Suprapubic skin (tissue), 4 donors: ENCODE results near the gene SAMD4A. TPM values are rescaled to one million over a fixed set of nuclear protein-coding genes. Genes with fewer than 3 reads are reported as not detected.
A peak's percentile ranks its signal among the peaks of the same experiment; 100 is the strongest.

ENCODE experiments used
- DNase-seq, 2 donors: peaks; one replicate each; pipeline ENCODE4 v3.0.0-alpha.2; 2019; ENCODE audit warnings: low spot score in 2 of 2
- H3K27ac ChIP-seq: fragments of 200-600 bp; sonication (generic); one replicate; pipeline ENCODE4 v1.5.1; 2019
- H3K27me3 ChIP-seq: fragments of 200-600 bp; sonication (generic); one replicate; pipeline ENCODE4 v1.5.1; 2019
- H3K36me3 ChIP-seq: fragments of 200-600 bp; sonication (generic); one replicate; pipeline ENCODE4 v1.5.1; 2019
- H3K4me1 ChIP-seq: fragments of 200-600 bp; sonication (generic); one replicate; pipeline ENCODE4 v1.5.1; 2019
- H3K4me3 ChIP-seq: fragments of 200-600 bp; sonication (generic); one replicate; pipeline ENCODE4 v1.5.1; 2019; ENCODE audit warnings: mild to moderate bottlenecking
- H3K9me3 ChIP-seq: fragments of 200-600 bp; sonication (generic); one replicate; pipeline ENCODE4 v1.5.1; 2019
- EP300 ChIP-seq: sonication (generic); formaldehyde crosslinking; IDR thresholded peaks from one replicate; pipeline ENCODE4 v1.6.1; 2017; ENCODE audit warnings: antibody characterized with exemption
- POLR2A ChIP-seq, 2 donors: fragments of 450-650 bp; IDR thresholded peaks; one replicate each; pipeline ENCODE4 v1.6.1; 2017; ENCODE audit warnings: antibody characterized with exemption in 2 of 2, mild to moderate bottlenecking in 2 of 2, moderate library complexity in 2 of 2
- POLR2AphosphoS5 ChIP-seq, 3 donors: sonication (generic); formaldehyde crosslinking; IDR thresholded peaks; one replicate each; pipeline ENCODE4 v1.6.1; 2017; ENCODE audit warnings: antibody characterized with exemption in 3 of 3
- WGBS: methylation state at CpG from one replicate; pipeline ENCODE4 v1.1.5; 2018; 5-methylcytosine and 5-hydroxymethylcytosine counted together
- total RNA-seq, 4 donors: library from RNA; depleted of rRNA; stranded (reverse); fragments of >200 nt; gene quantifications; one replicate each; pipeline ENCODE4 v1.1.0, GENCODE V29; 2016
- TF ChIP-seq, protein P1 (sequence below), 2 donors: fragments of 200-600 bp in 1 of 2; fragments of 450-650 bp in 1 of 2; sonication (generic) in 1 of 2; IDR thresholded peaks; one replicate each; pipeline ENCODE4 v1.5.1; 2016 to 2019; ENCODE audit warnings: antibody characterized with exemption in 2 of 2, mild to moderate bottlenecking in 1 of 2, moderate library complexity in 1 of 2

The SAMD4A gene
- total RNA-seq, 4 donors from 2014 or later: 7.7 to 26.6 (median 9.7) TPM

DNA sequence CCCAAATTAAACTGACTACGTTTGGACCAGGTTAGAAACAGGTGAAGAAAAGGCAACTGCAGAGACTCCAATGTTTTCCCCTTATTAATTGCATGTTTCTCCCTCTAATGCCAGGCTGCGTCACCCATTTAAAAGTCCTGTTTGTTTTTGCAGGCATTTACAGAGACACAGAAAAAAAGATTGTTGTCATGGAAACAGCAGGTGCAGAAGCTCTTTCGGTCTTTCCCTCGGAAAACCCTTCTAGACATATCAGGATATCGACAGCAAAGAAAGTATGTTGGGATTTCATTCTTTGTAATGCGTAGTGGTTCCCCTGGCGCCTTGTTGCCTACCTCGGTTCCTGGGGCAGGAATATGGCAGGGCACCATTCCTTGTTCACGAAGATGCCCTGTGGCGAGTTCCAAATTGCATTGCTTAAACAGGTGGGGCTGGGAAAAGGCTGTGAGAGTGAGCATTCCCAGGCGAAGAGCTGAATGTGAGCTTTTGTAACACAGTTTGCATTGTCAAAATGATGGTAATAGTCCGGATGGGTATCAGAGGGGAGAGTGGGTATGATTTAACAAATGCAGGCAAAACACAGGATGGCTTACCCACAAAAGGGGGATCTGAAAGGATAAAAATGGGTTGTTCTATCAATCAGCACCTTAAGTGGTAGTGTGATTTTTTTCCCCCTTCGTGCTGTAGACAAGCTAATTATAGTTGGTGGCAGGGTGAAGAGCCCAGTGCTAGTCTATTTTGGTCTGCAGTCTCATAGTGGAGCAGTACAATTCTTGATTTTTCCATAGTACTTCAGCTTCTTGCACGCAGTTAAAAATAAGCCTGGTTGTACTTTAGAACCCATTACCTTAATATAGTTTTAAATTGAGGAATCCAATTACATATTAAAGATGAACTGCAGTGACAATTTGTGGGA, 203.3 kb downstream of the SAMD4A start:
- 84% methylated on average over 14 of the region's 14 CpGs for WGBS
- H3K27me3 ChIP-seq: no peaks in the 10 kb centered on the region
- H3K4me1 ChIP-seq: peaks cover 19% of the 10 kb centered on the region
- TF ChIP-seq, protein P1, sequence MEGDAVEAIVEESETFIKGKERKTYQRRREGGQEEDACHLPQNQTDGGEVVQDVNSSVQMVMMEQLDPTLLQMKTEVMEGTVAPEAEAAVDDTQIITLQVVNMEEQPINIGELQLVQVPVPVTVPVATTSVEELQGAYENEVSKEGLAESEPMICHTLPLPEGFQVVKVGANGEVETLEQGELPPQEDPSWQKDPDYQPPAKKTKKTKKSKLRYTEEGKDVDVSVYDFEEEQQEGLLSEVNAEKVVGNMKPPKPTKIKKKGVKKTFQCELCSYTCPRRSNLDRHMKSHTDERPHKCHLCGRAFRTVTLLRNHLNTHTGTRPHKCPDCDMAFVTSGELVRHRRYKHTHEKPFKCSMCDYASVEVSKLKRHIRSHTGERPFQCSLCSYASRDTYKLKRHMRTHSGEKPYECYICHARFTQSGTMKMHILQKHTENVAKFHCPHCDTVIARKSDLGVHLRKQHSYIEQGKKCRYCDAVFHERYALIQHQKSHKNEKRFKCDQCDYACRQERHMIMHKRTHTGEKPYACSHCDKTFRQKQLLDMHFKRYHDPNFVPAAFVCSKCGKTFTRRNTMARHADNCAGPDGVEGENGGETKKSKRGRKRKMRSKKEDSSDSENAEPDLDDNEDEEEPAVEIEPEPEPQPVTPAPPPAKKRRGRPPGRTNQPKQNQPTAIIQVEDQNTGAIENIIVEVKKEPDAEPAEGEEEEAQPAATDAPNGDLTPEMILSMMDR (IDR thresholded peaks at IDR 0.05): no peak
- H3K36me3 ChIP-seq: peaks cover 27% of the 10 kb centered on the region
- no peak overlapping the region for H3K4me3 ChIP-seq
- no peak overlapping the region for H3K27ac ChIP-seq
- no peaks in the 10 kb centered on the region for H3K9me3 ChIP-seq
- peak in 1 of 2 donors; percentile 69 for DNase-seq

GRCh38 chr14:54771411-54772027, 204.6 kb downstream of the SAMD4A start:
- Histone ChIP-seq H3K27me3 (no peaks in the 10 kb centered on the region), H3K4me1 (peaks cover 24% of the 10 kb centered on the region), H3K36me3 (peaks cover 21% of the 10 kb centered on the region), H3K9me3 (no peaks in the 10 kb centered on the region), H3K27ac (no peak overlapping the region), H3K4me3 (no peak overlapping the region)
- WGBS: 80% methylated on average over 3 of the region's 6 CpGs
- TF ChIP-seq POLR2A (IDR thresholded peaks at IDR 0.05) (no peak), POLR2AphosphoS5 (IDR thresholded peaks at IDR 0.05) (no peak), EP300 (no peak)
- TF ChIP-seq, protein P1 (IDR thresholded peaks at IDR 0.05): no peak
- peak in 1 of 2 donors; percentile 72 for DNase-seq

GRCh38 chr14:54772451-54772881, 205.5 kb downstream of the SAMD4A start:
- TF ChIP-seq EP300 (no peak), POLR2AphosphoS5 (IDR thresholded peaks at IDR 0.05) (no peak), POLR2A (IDR thresholded peaks at IDR 0.05) (no peak)
- TF ChIP-seq, protein P1 (IDR thresholded peaks at IDR 0.05): no peak
- Histone ChIP-seq H3K36me3 (peaks cover 13% of the 10 kb centered on the region), H3K4me3 (no peak overlapping the region), H3K4me1 (peaks cover 24% of the 10 kb centered on the region), H3K27me3 (no peaks in the 10 kb centered on the region), H3K9me3 (no peaks in the 10 kb centered on the region), H3K27ac (peak overlapping the region; percentile 86)
- DNase-seq: no peak
- WGBS: 79% methylated on average over 7 of the region's 7 CpGs

GRCh38 chr14:54773171-54774006, 206.5 kb downstream of the SAMD4A start:
- Histone ChIP-seq H3K36me3 (peaks cover 18% of the 10 kb centered on the region), H3K4me3 (no peak overlapping the region), H3K4me1 (peaks cover 24% of the 10 kb centered on the region), H3K9me3 (no peaks in the 10 kb centered on the region), H3K27me3 (no peaks in the 10 kb centered on the region), H3K27ac (peak overlapping the region; percentile 86)
- TF ChIP-seq EP300: no peak
- TF ChIP-seq, protein P1 (IDR thresholded peaks at IDR 0.05): peak; percentile 58 to 84
- no peak for TF ChIP-seq POLR2A (IDR thresholded peaks at IDR 0.05)
- peak in 2 of 3 donors; percentile 58 to 82 for TF ChIP-seq POLR2AphosphoS5 (IDR thresholded peaks at IDR 0.05)
- 12% methylated on average over 19 of the region's 19 CpGs for WGBS
- peak; percentile 92 to 94 for DNase-seq
